ENCODE results near the gene EIF4E2. TPM values are rescaled to one million over a fixed set of nuclear protein-coding genes. Genes with fewer than 3 reads are reported as not detected.

Gene EIF4E2
- total RNA-seq, 1 donor from 2014 or later, result 45.3 TPM

GRCh38 chr2:232586943-232587505, 36.5 kb downstream of the EIF4E2 start:
- FAIRE-seq (no peak), DNase-seq (ENCODE audit: low read depth) (no peak)
- H3K4me3 ChIP-seq (ENCODE audit: low read depth, low read length), result no peak overlapping the region
- no peak for TF ChIP-seq CTCF (IDR thresholded peaks at IDR 0.05; ENCODE audit: insufficient read depth, low read length, severe bottlenecking)
- no peaks in the 10 kb centered on the region for H3K27me3 ChIP-seq (ENCODE audit: control insufficient read depth, insufficient read depth, low read length)
- H3K36me3 ChIP-seq (ENCODE audit: control insufficient read depth, insufficient read depth, low read length), result no peaks in the 10 kb centered on the region

GRCh38 chr2:232587512-232587911, 37.0 kb downstream of the EIF4E2 start:
- Histone ChIP-seq H3K36me3 (ENCODE audit: control insufficient read depth, insufficient read depth, low read length) (no peaks in the 10 kb centered on the region), H3K27me3 (ENCODE audit: control insufficient read depth, insufficient read depth, low read length) (no peaks in the 10 kb centered on the region), H3K4me3 (ENCODE audit: low read depth, low read length) (no peak overlapping the region)
- no peak for TF ChIP-seq CTCF (IDR thresholded peaks at IDR 0.05; ENCODE audit: insufficient read depth, low read length, severe bottlenecking)
- DNase-seq (ENCODE audit: low read depth), result no peak
- FAIRE-seq, result no peak

- no peak for TF ChIP-seq CTCF (IDR thresholded peaks at IDR 0.05; ENCODE audit: insufficient read depth, low read length, severe bottlenecking)
- FAIRE-seq, result no peak
- Histone ChIP-seq H3K4me3 (ENCODE audit: low read depth, low read length) (no peak overlapping the region), H3K27me3 (ENCODE audit: control insufficient read depth, insufficient read depth, low read length) (no peaks in the 10 kb centered on the region), H3K36me3 (ENCODE audit: control insufficient read depth, insufficient read depth, low read length) (no peaks in the 10 kb centered on the region)
- no peak for DNase-seq (ENCODE audit: low read depth)
Measured at GRCh38 chr2:232588031-232588430, 37.5 kb downstream of the EIF4E2 start.

GRCh38 chr2:232588680-232589585, 38.4 kb downstream of the EIF4E2 start:
- Histone ChIP-seq H3K36me3 (ENCODE audit: control insufficient read depth, insufficient read depth, low read length) (no peaks in the 10 kb centered on the region), H3K27me3 (ENCODE audit: control insufficient read depth, insufficient read depth, low read length) (no peaks in the 10 kb centered on the region), H3K4me3 (ENCODE audit: low read depth, low read length) (no peak overlapping the region)
- FAIRE-seq, result peak; percentile 89
- no peak for TF ChIP-seq CTCF (IDR thresholded peaks at IDR 0.05; ENCODE audit: insufficient read depth, low read length, severe bottlenecking)
- DNase-seq (ENCODE audit: low read depth), result peak; percentile 80

- FAIRE-seq, result no peak
Measured at GRCh38 chr2:232592772-232593395, 42.4 kb downstream of the EIF4E2 start.

More at GRCh38 chr2:232592772-232593395, 42.4 kb downstream of the EIF4E2 start:
- Histone ChIP-seq H3K36me3 (ENCODE audit: control insufficient read depth, insufficient read depth, low read length) (no peaks in the 10 kb centered on the region), H3K4me3 (ENCODE audit: low read depth, low read length) (no peak overlapping the region), H3K27me3 (ENCODE audit: control insufficient read depth, insufficient read depth, low read length) (no peaks in the 10 kb centered on the region)
- DNase-seq (ENCODE audit: low read depth), result peak; percentile 97
- TF ChIP-seq CTCF (IDR thresholded peaks at IDR 0.05; ENCODE audit: insufficient read depth, low read length, severe bottlenecking), result peak; percentile 56

Data from bronchial epithelial cell (primary cell).